HG02588 (cell line): ENCODE results near the gene GADD45G.

Experiments
- ATAC-seq: cut with Tn5 transposase; IDR thresholded peaks from one replicate; pipeline ENCODE4 v1.9.1; 2021; ENCODE audit warnings: mild to moderate bottlenecking, moderate library complexity; ENCODE audit not compliant: unreplicated experiment

Gene GADD45G

GRCh38 chr9:89608641-89609335, 4.0 kb downstream of the GADD45G start:
- ATAC-seq: no peak

GRCh38 chr9:89609426-89610006, 4.7 kb downstream of the GADD45G start:
- no peak for ATAC-seq

GRCh38 chr9:89610391-89610925, 5.6 kb downstream of the GADD45G start:
- no peak for ATAC-seq

- no peak for ATAC-seq
Observed at GRCh38 chr9:89611425-89611824, 6.6 kb downstream of the GADD45G start.

- ATAC-seq: no peak
Observed at GRCh38 chr9:89612566-89613278, 7.9 kb downstream of the GADD45G start.

GRCh38 chr9:89613912-89614892, 9.4 kb downstream of the GADD45G start:
- ATAC-seq: no peak

- ATAC-seq: no peak
Observed at GRCh38 chr9:89615661-89616060, 10.8 kb downstream of the GADD45G start.

- ATAC-seq: no peak
Observed at GRCh38 chr9:89616411-89616810, 11.6 kb downstream of the GADD45G start.

- ATAC-seq: no peak
Observed at GRCh38 chr9:89617978-89618377, 13.2 kb downstream of the GADD45G start.

DNA sequence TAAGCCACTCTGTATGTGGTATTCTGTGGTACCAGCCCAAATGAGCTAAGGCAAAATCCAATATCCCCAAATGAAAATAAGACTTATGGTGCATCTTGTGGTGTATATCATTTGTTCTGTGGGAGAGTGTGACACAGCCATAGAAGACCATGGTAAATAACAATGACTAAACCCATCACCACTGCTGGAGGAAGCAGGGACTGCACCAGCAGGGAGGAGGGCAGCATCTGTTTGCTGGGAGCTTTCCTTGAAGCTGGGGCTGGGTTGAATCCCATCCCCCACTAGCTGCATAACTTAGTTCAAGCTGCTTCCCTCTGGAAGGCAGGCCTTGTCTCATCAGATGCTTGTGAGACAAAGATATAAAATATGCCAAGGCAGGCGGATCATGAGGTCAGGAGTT, 14.2 kb downstream of the GADD45G start:
- no peak for ATAC-seq

GRCh38 chr9:89619424-89620138, 14.8 kb downstream of the GADD45G start:
- no peak for ATAC-seq

GRCh38 chr9:89621031-89621430, 16.2 kb downstream of the GADD45G start:
- no peak for ATAC-seq

GRCh38 chr9:89621676-89622075, 16.9 kb downstream of the GADD45G start:
- no peak for ATAC-seq

DNA sequence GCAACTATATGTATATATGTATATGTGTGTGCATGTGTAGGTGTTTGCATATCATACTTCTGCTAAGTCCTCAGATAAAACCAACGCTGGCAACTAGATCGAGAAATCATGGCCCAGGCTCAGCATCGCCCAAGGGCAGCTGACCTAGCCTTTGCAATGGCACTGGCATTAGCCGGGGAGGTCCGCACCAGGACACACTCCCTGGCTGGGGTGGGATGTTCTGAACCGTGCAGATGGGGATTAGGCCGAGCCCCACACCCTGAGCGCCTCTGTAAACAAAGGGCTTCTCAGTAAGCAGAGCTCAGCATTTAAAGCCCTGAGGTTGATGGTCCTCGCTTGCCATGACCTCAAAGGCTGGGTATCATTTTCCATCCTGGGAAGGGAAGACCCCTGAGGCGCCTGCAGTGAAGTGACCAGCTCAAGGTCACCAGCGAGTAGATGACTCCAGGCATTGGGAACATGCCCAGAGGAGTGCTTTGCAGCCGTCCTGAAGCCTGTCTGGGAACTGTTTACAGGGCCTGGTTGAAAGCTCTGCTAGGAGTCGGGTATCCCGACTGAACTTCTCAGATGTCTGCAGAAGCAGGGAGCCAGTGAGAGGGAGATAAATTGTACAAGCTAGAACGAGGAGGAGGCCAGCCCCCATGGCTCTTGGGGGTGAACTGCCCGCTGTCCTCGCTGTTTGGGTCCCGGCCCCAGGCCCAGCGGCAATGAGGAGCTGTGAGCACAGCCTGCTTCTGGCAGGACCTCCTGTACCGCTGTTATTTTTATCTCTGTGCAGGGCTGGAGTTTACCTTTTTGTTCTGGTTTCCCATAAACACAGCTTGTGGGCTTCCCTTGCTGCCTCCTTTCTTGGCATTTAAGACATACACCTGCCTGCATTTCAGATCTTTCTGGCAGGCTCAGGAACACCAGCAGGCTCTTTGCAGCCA, 18.4 kb downstream of the GADD45G start:
- no peak for ATAC-seq

- ATAC-seq: no peak
Observed at GRCh38 chr9:89623925-89624420, 19.2 kb downstream of the GADD45G start.

DNA sequence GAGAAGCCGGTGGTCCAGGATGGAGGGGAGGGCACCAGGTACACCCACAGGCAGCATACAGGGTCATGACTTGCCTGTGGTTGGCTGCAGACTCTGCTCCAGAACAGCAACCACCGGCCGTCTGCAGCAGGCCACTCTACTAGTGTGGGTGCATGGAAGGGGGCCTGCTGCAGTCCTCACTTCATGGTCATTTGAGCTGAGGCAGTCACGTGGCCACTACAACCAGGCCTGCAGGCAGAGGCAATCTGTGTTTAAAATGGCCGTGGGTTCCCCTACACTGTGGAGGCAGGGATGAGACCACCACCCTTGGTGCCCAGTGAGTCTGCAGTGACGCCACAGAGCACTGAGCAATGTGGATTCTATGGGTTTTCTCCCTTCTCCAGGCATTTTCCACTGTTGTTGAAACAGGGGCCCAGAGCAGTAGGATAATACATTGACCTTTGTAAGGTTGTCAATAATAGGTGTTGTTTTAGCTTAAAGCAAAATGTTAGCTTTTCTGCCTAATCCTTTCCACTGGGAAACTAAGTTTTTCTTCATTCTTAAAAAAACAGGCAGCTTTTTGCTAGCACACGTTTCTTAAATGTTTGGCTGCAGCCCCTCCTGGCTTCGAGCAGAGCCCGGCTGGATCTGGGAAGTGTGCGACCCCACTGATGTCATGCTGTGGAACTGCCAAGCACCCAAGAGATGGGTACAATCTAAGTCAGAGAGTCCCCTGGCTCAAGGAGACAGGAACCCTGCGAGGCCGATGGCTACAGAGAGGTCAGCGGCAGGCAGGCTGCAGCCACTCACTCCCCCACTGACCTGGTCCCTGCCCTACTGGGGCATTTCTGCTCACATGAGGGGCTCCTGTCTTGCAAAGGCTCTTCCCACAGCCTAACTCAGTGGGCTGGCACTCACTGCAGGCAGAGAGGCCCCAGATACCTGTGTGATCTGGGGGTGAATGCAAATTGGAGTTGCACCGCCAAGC, 21.2 kb downstream of the GADD45G start:
- no peak for ATAC-seq

DNA sequence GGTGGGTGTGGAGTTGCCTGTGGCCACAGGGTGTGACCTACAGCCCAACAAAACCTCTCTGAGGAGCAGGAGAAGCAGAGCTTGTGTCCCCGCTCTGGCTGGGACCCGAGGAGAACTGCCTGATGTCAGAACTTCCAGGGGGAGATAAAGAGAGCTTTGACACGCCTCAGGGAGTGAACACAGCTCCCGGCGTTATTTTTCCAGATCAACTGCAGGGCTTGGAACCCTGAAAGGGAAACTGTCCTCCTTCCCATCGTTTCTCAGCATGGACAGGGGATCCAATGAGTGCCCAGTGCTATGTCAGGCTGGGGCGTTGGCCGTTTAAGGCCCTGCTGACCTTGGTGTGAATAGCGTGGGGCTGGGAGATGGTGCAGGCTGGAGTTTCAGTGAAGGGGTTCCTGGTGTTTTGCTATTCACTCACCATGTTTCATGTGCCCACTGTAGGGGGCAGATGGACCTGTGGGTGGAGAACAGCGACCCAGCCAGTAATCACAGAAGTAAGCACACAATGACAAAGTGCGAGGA, 22.0 kb downstream of the GADD45G start:
- ATAC-seq: no peak
